ENCODE measurements around the gene B3GALT2.
A peak's percentile ranks its signal among the peaks of the same experiment; 100 is the strongest.
"Not testable (repeated sequence)": the region's sequence is repeated elsewhere in the genome, so short reads cannot be mapped to it uniquely, and the experiment has no call there.

Gene B3GALT2, protein sequence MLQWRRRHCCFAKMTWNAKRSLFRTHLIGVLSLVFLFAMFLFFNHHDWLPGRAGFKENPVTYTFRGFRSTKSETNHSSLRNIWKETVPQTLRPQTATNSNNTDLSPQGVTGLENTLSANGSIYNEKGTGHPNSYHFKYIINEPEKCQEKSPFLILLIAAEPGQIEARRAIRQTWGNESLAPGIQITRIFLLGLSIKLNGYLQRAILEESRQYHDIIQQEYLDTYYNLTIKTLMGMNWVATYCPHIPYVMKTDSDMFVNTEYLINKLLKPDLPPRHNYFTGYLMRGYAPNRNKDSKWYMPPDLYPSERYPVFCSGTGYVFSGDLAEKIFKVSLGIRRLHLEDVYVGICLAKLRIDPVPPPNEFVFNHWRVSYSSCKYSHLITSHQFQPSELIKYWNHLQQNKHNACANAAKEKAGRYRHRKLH

DNA sequence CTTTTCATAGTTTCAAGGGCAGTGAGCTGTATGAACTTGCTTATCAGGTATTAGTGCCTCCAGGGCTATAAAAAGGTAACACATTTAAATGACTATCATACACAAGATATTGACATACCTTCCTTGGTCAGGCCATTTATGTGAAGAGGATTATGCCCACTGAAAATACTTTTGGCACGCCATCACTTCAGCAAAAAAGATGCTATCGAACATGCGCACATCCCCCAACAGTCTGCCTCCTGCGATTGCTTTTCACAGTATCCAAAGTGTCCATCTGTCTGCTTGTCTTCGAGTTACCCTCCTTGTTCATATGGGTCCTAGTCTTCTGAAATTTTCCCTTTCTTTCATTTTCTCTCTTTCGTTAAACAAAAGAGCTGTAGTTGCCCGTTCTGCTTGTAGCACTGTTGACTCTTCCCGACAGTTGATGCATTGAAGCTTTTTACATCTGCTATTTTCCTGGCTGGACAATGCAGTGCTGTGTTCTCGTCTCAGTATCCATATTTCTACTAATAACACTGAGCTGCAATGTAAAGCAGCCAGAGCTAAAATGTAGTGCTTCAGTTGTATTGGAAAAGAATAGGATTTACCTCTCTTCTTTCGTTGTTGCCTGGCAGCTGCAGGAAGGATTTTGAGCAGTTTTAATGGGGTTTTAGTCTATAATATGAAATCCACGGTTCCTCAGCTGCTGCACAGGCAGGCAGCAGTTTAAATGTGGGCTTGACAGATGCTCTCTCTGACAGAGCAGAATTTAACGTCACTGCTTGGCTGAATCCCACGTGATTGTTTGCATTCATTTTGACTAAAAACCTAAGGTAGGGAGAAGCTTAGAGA, at the start of gene B3GALT2:
TSS of gene B3GALT2 (minus strand) at position 713 of the 831 bp plus-strand sequence. CDS start 5,051 bp downstream, outside the sequence.
- FAIRE-seq = no peak

DNA sequence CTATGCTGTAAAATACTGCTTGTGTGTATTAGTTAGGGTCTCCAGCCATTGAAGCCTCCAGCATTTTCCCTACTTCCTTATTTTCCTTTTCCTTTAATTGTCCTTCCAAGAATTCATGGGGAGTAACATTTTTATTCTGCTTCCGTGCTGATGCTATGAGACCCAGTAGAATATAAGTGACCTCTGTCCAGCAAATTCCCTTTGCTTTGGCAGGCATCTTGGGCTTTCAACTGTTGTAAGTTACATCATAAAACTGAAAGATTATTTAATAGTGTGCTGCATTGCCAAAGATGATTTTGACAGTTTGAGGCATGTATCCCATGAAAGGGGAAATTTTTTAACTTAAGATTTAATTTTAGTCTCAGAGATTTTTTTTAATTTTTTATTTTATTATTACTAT, 48.1 kb upstream of the B3GALT2 start:
- FAIRE-seq = peak; percentile 29

DNA sequence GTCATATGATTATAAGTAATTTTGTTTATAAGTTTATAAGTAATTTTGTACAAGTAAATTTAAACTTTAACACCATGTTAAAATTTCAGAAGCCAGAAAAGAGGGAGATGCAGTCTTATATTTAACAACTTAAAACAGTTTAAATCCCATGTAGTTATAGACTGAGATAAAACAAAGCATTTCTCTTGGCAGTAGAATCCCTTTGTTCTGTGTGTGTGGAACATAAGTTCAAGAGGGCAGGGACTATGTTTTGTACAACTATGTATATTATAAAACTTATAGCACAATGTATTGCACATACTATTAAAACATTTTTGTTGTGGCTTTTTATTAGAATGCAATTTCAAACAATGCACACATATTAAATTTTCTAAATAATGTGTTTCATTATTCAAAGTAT, 44.7 kb upstream of the B3GALT2 start:
- FAIRE-seq = peak; percentile 74

DNA sequence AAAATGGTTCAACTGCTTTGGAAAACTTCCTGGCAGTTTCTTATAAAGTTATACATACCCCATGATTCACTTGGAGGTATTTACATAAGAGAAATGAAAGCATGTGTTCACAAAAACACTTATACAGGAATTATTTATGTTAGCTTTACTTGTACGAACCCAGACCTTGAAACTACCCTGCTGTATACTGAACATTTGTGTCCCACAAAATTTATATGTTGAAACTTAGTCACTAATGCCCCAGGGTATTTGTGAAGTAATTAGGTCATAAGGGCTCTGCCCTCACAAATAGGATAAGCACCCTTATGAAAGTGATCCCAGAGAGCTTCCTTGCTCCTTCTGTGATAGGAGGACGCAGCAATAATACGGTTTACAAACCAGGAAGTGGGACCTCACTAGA, 42.7 kb upstream of the B3GALT2 start:
- no peak for FAIRE-seq

DNA sequence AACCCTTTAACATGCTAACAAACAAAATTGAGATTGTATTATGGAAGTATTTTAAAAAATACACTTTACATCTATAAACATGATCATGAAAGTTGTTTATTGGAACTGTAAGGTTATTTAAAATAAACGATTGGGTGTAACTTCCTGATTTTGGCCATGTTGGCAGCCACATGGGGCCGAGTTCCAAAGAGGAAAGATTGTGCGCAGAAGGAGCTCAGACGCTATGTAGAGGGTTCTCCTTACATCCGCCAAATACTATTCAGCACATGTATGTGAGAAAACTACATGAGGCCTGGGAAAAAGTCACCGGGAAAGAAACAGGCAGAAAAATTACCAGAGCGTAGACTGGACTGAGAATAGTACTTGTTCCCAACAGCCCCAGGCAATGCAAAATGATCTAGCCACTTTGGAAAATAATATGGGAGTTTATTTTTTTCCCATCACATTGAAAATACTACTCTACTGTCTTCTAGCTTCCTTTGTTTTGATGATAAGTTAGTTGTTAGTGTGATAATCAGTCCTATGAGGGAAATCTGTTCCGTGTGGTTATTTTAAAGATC, 35.7 kb upstream of the B3GALT2 start:
- FAIRE-seq = peak; percentile 43

DNA sequence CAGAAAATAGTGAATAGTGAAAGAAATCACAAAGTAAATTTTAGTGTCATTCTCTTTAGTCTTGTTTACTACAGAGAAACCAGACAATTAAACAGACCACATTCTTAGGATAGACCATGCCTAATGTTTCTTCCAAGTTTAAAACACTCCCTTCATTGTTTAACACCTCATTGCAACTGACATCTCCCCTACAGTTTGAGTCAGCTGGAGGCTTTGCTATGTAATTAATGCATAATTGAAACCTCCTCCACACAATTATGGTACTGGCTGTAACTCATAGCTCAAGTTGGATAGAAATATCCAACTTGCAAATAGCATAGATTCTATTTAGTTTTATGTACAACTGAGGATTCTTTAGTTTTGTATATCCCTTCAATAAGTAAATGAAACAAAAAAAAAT, 35.2 kb upstream of the B3GALT2 start:
- no peak for FAIRE-seq

DNA sequence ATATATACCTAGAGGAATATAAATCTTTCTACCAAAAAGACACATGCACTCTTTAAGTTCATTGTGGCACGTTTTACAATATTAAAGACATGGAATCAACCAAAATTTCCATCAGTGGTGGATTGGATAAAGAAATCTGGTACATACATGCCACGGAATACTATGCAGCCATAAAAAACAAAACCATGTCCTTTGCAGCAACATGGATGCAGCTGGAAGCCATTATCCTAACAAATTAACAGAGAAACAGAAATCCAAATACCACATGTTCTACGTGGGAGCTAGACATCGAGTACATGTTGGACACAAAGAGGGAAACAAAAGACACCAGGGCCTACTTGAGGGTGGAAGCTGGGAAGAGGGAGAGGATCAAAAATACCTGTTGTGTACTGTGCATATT, 33.0 kb upstream of the B3GALT2 start:
- FAIRE-seq = no peak

DNA sequence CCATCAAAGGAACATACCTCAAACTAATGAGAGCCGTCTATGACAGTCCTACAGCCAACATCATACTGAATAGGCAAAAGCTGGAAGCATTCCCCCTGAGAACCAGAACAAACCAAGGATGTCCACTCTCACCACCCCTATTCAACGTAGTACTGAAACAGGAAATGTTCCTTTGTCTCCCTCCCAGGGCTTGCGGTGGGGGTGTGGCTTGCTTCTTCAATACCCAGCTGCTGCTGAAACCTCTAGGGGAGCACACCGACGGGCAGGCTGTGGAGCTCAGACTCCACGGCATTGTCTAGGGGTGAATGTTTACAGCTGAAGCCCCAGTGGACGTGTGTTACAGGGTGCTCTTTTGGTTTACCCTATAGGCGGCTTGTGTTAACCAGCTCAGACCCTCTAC, 30.5 kb upstream of the B3GALT2 start:
- FAIRE-seq = no peak

DNA sequence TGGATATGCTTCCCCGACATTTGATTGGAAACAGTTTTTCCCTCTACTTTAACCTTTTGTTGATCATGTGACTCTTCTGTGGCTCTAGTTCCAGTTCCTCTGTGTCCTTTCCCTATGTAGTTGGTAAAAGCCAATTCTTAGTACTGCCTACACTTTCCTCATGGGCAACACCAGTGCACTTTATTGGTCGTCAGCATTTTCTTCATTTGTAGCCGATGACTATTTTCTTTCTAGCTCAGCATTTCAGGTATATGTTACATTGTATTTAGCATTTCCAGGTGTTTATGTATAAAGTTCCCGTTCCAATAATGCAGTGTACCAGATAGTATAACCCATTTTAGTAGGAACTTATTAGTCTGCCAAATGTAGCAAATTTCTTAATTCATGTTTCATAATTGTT, 27.6 kb upstream of the B3GALT2 start:
- FAIRE-seq = no peak

DNA sequence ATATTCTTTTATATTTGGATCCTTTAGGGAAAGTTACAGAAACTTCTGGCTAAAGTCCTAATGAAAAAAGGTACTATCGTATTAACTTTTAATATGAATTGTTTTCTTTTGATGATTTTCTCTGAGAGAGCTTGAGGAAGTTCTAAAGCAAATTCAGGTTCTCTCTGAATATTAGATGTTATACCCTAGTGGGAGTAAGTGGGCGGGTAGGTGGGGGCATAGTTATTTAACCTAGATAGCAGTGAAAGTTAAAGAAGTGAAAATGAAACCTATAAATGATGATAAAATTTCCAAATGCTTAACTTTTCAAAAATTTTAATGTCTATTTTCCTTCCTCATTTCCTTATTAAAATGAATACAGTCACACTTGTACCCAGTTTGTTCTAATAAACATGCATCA, 26.2 kb upstream of the B3GALT2 start:
- no peak for FAIRE-seq

DNA sequence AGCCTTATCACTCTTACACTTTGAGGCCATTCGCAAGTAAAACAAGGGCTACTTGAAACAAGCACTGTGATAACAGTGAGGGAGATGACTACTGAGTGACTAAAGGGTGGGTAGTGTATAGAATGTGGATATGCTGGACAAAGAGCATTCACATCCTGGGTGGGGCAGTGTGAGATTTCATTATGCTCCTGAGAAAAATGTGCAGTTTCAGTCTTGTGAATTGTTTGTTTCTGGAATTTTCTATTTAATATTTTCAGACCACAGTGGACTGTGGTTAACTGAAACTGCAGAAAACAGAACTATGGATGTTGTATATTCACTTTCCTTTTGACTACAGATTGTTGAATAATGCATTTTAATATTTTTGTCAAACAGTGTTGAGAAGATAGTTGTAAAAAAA, 25.1 kb upstream of the B3GALT2 start:
- no peak for FAIRE-seq

DNA sequence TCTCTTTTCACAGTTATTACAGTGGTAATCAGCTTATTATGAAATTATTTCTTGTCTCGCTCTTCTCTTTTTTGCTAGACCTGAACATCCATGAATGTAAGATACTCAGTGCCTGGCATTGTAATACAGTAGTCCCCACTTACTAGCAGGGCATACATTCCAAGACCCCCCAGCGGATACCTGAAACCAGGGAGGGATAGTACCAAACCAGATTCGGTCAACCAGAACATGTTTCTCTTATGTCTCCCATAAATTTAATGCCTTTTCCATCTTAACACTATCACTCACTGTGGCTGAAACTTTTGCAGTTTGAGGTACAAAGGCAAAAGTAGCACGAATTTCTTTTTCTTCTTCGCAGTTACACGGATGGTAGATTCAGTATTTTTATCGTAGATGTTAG, 24.6 kb upstream of the B3GALT2 start:
- no peak for FAIRE-seq

DNA sequence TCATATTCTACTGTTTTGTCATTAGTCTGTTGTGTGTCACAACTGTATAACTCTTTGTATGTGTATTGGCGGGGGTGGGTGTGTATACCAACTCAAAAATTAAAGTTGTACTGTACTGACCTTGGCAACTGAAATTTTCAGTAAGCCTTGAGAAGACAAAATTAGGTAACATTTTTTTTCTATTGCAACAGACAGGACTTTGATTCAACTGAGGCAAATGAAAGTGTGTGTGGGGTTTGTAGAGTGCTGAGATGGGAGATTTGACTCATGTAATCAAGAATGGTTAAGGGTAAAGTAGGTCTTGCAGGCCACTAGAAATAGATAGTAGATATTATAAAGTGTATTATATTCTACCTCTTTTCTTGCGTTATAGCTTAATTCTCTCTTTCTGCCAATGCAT, 14.6 kb upstream of the B3GALT2 start:
- FAIRE-seq = no peak

DNA sequence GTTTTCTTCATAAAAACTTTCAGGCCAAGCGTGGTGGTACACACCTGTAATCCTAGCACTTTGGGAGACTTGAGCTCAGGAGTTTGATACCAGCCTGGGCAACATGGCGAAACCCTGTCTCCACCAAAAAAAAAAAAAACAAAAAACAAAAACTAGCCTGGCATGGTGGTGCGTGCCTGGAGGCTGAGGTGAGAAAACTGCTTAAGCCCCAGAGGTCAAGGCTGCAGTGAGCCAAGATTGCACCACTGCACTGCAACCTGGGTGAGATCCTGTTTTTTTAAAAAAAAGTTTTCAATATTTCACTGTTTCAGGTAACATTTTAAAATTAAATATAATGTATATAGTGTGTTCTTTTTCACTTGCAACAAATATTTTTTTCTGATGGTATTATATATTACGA, 13.5 kb upstream of the B3GALT2 start:
- FAIRE-seq = peak; percentile 58

DNA sequence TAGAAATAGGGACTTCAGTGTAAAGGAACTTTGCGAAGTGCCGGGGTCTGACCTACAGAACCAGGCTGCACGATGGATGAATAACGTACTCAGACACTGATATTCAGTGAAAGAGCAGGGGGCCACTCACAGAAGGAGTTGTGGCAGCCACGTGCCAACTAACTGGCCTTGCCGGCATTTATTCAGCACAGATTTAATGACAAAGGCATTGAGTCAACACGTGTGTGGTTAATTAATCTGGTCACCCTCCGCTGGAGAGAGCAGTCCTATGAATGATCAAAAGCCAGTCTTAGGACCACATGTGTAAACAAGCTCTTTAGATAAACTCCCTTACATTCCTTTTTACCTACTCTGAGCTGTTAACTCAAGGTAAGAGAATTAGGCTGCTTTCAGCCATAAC, 6.2 kb upstream of the B3GALT2 start:
- no peak for FAIRE-seq

DNA sequence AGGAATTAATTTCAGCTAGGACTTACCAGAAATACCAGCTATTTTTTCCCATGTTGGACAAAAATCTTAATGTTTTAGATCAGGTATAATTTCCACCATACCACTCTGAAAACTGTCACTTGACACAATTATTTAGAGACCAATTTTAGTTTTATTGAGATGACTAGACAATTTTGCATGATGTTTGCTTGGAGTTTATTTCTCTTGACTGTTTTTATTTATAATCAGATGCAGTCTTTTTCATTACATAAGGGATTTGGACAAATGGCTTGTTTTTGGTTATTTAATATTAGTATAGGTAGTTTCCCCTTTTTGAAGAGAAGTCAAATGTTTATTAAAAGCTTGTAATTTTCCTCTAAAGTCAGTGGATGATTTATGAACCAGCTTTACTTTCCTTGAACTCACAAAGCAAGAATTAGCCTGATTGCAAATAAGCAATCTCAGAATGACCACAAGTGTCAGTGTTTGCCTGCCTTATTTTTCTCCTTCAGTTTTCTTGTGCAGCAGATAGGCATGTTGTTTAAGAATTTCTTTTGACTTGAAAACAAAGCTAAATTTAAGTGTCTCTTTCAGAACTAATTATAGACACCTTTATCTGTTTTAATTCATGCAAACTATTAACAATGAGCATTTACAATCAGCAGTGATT, 3.8 kb upstream of the B3GALT2 start:
- FAIRE-seq = peak; percentile 38

DNA sequence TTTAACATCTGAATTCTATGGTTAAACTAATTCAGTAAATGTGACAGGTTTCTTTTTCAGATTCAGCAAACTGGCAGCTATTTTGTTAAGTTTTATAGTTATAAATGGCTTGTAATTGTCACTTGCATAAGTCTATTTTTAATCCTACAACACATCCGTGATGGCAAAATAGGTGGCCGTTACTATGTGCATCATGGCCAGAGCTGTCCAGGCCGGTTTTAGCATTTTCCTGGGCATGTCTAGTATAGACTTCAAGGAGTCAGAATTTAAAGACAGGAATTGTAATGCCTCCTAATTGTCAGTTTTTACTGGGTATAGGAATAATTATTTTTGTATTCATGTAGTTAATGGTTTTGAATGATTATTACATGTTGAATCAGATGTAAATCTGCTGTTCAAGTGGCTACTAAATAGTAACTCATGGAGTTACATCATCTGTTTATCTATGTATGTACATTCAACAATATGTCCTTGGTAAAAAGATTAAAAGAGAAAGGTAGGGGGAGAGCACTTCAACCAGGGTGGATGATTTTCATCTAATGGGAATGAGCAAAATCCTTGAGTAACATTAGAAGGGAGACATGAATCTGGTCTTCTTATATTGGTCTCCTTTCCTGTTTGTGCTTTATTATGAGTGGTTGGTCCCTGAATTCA, 3.2 kb upstream of the B3GALT2 start:
- FAIRE-seq = no peak

DNA sequence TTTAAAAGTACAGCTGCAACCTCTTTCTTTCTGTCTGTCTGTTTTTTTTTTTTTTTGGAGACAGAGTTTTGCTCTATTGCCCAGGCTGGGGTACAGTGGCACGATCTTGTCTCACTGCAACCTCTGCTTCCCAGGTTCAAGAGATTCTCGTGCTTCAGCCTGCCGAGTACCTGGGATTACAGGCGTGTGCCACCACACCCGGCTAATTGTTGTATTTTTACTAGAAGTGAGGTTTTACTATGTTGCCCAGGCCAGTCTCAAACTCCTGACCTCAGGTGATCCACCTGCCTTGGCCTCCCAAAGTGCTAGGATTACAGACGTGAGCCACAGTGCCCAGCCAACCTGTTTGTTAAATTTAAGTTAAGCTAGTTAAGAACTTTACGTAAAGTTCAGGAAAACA, 2.5 kb upstream of the B3GALT2 start:
- not testable (repeated sequence) for FAIRE-seq

DNA sequence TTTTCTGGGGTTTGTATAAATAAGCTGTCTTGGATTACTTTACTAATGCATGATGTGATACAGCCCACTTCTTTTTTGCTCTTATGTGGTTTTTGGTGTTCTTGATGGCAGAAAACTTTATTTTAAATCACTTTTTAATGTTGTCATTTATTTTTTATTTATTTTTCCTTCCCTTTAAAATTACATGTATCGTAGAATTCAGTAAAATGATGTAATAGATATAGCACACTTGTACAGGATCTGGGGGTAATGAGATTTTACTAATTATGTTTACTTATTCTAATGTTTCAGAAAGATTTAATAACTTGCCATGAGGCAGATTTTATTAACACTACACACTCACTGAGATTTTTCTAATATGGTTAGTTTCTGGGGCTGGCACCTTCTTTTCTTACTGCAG, 701 bp upstream of the B3GALT2 start:
- FAIRE-seq = peak; percentile 77

DNA sequence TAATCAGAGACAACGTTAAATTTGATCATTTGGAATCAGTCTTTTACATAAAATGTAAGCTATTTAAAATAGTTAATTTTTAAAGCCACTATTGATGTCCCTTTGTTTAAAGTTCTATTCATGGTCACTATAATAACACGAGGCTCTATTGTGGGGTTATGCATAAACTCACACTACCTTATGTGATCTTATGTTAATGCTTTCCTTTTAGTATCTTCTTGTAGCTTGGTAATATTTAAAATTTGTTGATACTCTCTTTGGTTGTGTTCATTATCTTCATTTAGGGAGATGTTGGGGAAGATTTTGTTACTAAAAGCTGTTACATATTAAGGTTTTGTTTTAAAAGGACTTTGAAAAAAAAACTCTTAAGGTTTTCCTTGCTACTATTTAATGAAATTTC, 1.2 kb downstream of the B3GALT2 start:
- peak; percentile 52 for FAIRE-seq

DNA sequence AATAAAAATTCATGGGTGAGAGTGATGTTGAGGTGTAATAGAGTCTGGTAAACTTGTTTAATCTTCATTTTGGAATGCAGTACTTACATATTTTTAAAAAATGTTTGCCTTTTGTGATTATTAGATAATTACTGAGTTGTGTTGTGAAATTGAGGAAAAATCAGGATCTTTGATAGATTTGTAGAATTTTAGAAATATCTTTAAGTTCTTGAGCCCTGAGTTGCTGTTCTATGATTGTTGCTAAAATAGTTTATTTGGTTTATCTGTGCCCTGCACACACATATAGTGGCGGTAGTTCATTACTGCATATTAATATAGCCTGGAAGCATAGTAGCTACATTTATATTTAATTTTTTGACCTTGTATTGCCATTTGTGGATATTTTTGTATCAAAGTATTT, 1.6 kb downstream of the B3GALT2 start:
- FAIRE-seq = no peak

DNA sequence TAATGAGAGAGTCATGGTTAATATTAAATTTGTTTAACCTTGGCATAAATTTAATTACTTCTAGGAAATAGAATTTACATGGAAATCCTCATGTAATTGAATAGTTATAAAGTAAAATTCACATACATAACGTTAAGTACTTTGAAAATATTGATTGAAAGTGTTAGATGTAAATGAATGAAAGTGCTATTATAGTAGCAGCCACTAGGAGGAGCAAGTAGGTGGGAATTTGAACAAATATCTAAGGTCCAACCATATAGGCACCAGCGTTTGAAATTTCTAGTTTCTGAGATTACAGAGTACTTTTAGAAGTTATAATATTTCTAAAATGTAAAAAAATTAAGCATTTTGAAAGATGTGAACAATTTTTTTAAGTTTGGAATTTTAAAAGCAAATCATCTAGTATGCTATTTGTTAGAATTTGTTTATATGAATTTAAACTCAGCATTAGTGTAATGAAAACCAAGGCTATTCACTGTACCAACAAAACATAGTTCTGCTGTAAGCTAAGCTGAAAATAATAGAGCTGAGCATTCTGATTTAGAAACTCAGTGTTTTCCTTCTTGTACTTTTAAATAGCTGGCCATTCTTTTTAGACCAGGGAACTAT, 3.3 kb downstream of the B3GALT2 start:
- peak; percentile 99 for FAIRE-seq

Data from TTC549 (cell line).